Stimulated activated CD8-positive, alpha-beta memory T cell treated with anti-CD3 and anti-CD28 coated beads, Interleukin-7, amount 100 ng/mL, for 24 hours (primary cell): ENCODE results near the gene FAM81B.

Experiments
- DNase-seq: peaks from one replicate; pipeline ENCODE4 v3.0.0-alpha.2; 2020; ENCODE audit warnings: low read depth

FAM81B gene

DNA sequence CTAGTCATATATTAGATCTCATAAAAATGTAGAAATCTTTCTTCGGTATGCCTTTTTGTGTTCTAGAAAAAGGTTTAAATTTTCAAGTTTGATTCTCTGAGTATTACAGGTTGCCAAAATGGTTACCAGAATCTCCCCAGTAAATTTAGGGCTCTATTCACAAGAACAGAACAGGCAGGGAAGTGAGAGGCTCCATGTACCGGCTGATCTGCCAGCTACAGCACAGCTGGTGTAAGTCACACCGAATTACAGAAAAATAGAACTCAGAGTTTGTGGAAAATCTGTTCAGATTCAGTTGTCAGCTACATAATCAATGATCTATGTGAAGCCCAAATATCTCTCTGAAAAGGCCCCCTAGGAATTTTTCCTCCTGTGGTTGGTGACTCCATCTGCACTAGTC lies 10.5 kb downstream of the FAM81B start:
- DNase-seq = no peak

GRCh38 chr5:95403996-95404395 lies 12.8 kb downstream of the FAM81B start:
- no peak for DNase-seq

GRCh38 chr5:95406426-95407090 lies 15.4 kb downstream of the FAM81B start:
- no peak for DNase-seq

- DNase-seq = no peak
Observed at GRCh38 chr5:95410279-95410678, 19.1 kb downstream of the FAM81B start.

DNA sequence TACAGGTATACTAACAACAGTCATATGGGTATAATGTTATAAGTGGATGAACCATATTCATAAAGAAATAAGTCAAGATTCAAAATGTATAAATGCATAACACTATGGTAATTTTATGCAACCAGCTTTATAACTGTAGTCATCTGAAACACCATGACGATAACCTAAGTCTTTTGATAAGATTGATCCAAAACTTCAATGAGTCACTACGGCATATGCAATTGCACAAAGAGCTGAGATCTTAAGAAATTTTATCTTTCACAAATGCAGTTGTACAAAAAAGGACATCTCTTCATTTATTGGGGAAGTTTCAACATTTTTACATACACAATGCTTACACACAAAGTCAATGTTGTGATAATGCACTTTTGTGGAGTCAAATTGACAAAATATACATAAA lies 20.3 kb downstream of the FAM81B start:
- DNase-seq = no peak

DNA sequence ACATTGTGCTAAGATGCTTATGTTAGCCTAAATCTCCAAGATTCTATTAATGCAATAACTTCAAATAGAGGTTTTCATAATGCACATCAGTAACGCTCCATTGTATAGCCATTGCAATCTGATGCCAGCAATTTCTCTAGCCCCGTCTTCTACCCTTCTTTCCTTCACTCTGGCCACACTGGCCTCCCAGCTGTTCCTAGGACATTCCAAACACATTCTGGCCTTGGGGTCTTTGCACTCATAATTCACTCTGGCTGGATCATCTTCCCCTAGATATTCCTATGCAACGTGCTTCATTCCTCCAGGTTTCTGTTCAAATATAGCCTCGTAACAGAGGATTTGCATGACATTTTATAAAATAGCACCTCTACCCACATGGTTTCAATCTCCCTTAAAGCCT lies 23.3 kb downstream of the FAM81B start:
- no peak for DNase-seq

DNA sequence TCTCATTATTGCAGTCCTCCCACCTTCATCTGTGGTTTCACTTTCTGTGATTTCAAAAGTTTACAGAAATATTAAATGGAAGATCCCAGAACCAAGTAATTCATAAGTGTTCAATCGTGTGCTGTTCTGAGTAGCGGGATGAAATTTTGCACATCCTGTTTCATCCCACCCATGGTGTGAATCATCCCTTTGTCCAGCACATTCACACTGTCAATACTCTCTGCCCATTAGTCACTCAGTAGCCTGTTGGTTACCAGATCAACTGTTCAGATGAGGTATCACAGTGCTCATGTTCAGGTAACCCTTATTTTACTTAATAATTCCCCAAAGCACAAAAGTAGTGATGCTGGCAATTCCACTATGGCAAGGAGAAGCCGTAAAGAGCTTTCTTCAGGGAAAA lies 26.8 kb downstream of the FAM81B start:
- no peak for DNase-seq

GRCh38 chr5:95422838-95423237 lies 31.7 kb downstream of the FAM81B start:
- DNase-seq = no peak

GRCh38 chr5:95424016-95424415 lies 32.9 kb downstream of the FAM81B start:
- DNase-seq = no peak

DNA sequence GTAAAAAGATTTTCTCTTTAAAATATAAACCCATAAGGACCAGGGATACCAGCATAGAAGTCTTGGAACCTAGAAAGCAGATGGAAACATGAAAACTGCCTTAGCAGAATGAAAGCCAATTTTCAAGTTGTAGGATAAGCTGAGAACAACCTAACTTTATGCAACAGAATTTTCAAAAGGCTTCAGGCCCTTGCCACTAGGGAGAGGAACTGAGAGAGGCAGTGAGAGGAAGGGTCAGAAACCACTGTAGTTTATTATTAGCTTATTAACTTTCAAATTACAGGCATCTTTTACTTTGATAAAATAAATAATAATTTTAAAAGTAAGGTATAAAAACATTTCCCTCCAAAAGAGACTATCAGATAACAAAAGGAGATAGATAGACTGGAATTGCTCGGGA lies 33.4 kb downstream of the FAM81B start:
- DNase-seq = no peak

- no peak for DNase-seq
Observed at GRCh38 chr5:95426227-95426626, 35.1 kb downstream of the FAM81B start.

DNA sequence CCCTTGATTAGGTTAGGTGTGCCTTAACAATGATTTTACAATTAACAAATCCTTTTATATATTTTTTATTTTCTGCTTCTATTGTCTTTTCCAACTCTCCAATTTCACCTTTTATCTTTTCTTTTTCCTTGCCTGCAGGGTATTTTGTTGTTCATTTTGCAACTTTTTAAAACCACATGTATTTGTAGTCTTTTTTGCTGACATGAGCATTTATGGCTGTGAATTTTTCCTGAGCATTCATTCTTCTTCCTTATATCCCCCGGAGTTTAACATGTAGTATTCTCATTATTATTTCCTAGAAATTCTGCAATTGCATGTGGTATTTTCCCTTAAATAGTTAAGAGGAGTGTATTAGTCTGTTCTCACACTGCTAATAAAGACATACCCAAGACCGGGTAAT lies 41.6 kb downstream of the FAM81B start:
- DNase-seq = no peak

- DNase-seq = no peak
Observed at GRCh38 chr5:95439801-95440493, 48.8 kb downstream of the FAM81B start.

DNA sequence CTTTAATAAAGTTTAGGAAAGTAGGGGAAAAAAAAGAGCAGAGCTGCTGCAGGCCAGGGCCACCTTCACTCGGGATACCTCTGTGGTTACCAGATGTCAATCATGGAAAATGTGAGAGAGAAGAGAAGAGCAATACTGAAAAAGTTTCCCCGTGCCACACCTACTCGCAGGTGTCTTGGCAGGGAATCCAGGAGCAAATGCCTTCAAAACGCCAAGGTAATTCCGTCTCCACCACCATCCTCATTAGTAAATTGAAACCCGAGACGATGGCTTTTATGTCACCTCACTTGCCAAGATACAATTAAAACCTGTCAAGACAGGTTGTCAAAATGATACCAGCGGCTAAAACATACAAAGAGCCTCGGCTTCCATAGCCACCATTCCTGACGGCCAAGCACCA lies 49.7 kb downstream of the FAM81B start:
- DNase-seq = no peak

GRCh38 chr5:95441636-95442035 lies 50.5 kb downstream of the FAM81B start:
- no peak for DNase-seq

DNA sequence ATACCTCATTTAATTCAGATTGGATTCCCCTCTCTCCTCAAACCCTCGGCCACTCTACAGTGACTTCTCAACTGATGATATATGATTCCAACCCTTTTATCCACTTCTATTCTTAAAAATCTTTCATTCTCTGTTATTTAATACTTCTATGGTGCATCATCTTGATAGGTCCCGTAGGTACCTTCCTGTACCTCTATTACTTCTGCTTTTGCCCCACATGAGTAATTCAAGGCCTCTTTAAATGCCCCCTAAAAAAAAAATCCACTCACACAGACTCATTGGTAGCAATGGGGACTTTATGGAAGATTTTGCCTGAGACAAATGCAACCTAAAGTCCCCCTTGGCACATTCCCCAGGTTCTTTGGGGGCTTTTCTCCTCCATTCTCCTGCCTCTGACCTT lies 54.3 kb downstream of the FAM81B start:
- DNase-seq = no peak

DNA sequence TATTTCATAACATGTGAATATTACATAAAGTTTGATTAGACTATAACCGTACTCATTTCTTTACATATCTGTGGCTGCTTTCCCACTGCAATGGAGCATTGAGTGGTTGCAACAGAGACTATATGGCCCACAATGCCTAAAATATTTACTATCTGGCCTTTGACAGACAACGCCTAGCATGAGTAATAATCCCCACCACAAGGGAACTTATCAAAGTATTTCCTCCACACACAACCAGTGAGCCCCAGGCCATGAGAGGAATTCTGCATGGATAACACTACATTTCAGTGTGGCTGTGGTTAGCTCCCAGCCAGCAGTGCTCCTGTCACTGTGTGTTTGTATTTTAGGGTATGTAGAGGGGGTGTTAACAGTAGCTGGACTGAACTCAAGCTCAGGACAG lies 54.8 kb downstream of the FAM81B start:
- DNase-seq = no peak

DNA sequence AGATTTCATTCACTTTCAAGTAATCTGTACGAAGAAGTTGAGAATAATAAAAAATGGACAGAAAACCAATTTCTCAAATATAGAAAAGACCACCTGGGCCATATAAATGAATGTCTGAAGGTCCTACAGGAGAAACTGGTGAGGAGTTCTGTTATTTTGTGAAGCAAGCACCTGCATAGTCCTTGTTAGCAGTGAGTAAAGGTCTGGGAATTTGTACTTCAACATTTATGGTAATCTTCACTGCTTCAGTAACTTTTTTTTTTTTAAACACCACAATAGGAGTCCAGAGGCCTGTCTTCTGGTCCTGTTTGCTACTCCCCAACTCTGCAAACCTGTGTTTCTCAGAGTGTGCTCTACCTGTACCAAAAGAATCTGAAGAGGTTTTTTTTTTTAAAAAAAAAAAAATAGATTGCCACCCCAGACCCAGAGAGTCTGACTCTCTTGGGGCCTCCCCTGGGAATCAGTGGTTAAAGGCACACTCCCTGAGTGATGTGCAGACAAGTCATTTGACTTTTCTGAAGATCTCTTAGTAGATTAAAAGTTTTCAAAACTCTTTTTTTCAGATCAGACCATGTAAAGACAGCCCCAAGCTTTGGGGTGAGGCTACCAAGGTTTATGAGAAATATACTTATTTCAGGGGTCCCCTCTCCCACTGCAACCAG lies 55.5 kb downstream of the FAM81B start:
- DNase-seq = no peak

GRCh38 chr5:95447961-95448360 lies 56.8 kb downstream of the FAM81B start:
- no peak for DNase-seq

- DNase-seq = no peak
Observed at GRCh38 chr5:95448789-95449188, 57.6 kb downstream of the FAM81B start.

- DNase-seq = no peak
Observed at GRCh38 chr5:95449460-95449859, 58.3 kb downstream of the FAM81B start.

DNA sequence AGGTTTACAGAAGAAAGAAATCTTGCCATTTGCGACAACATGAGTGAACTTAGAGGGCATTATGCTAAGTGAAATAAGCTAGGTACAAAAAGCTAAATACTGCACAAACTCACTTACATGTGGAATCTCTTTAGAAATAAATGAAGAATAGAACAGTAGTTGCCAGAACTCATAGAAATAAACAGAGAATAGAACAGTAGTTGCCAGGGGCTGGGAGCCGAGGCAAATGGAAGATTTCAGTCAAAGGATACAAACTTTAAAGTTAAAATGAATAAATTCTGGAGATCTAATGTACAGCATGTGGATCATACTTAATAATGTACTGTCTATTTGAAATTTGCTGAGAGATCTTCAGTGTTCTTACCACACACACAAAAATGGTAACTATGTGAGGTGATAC lies 63.4 kb downstream of the FAM81B start:
- no peak for DNase-seq

- DNase-seq = no peak
Observed at GRCh38 chr5:95460665-95461064, 69.5 kb downstream of the FAM81B start.

DNA sequence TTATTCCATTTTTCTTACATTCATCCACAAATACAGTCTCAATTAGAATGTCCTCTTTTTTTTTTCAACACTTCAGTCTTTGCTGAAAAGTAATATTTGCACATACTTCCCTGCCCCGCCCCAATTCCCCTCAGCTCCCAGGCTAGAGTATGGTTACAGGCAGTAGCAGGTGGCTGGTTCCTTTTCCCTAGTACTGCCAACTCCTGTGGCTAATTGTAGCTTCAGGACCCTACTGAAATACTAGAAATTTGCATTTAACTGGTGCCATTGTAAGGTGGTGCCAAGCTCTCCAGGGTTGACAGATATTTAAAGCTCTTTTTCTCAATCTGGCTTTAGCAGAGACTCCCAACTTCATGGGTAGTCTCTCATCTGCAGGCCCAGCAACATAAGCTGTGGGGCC lies 80.3 kb downstream of the FAM81B start:
- DNase-seq = no peak
